Pancreas (tissue), 10 donors: ENCODE data around the gene STK11IP. TPM values are rescaled to one million over a fixed set of nuclear protein-coding genes. Genes with fewer than 3 reads are reported as not detected.

Experiments
- ATAC-seq, 4 donors: fragments of 200-7000 bp; cut with Tn5 transposase; one replicate each; pipeline versions ENCODE4 v1.8.0 to v1.9.1; 2020; ENCODE audit warnings: mild to moderate bottlenecking in 4 of 4, moderate library complexity in 4 of 4
- DNase-seq, 6 donors: peaks; one replicate each; pipeline ENCODE4 v3.0.0-alpha.2; 2020
- FAIRE-seq: peaks from 2 replicates; lab custom pipeline; 2012; peaks lifted over from hg19 to GRCh38; lab: Jason Lieb, UNC
- H3K27ac ChIP-seq, 4 donors: fragments of 200-600 bp; sonication (generic); 1 replicate in 3 of 4; 2 replicates in 1 of 4; pipeline versions ENCODE4 v1.5.0 to v1.8.0; 2020
- H3K27me3 ChIP-seq, 4 donors: fragments of 200-600 bp; one replicate each; pipeline ENCODE4 v1.8.0; 2021
- H3K36me3 ChIP-seq, 3 donors: fragments of 200-600 bp; sonication (generic) in 1 of 3; one replicate each; pipeline versions ENCODE4 v1.5.0 to v1.8.0; 2020 to 2021
- H3K4me1 ChIP-seq, 3 donors: fragments of 200-600 bp; one replicate each; pipeline ENCODE4 v1.8.0; 2021
- H3K4me3 ChIP-seq, 4 donors: fragments of 200-600 bp; sonication (generic) in 2 of 4; one replicate each; pipeline versions ENCODE4 v1.5.0 to v1.8.0; 2020 to 2021
- H3K9me3 ChIP-seq, 4 donors: fragments of 200-600 bp; one replicate each; pipeline ENCODE4 v1.8.0; 2021
- WGBS, 2 donors: extraction: QIAGEN DNeasy Blood & Tissue Kit; methylation state at CpG; one replicate each; pipeline ENCODE4 v1.1.7; 2013; 5-methylcytosine and 5-hydroxymethylcytosine counted together
- intact Hi-C, 3 donors: fragments of 100-400 bp; cut with DNase I; formaldehyde crosslinking; loops; one replicate each; pipeline versions ENCODE4 v1.11.1 to v1.14.2; 2022
- microRNA-seq, 2 donors: library from miRNA; unstranded; fragments of <30 nt; microRNA quantifications; one replicate each; pipeline versions ENCODE4 to v1.1.0, GENCODE V29; 2019 to 2020
- polyA plus RNA-seq, 2 donors: library from polyadenylated mRNA; stranded (reverse); fragments of 200-250 nt; gene quantifications; one replicate each; pipeline ENCODE4 v1.2.3, GENCODE V29; 2013
- total RNA-seq, 6 donors: library from RNA; stranded (reverse); fragmentation: NEBNext Ultra II Directional in 4 of 6; extraction: Animal tissue kit (Norgen Biotek cat#: 25700) in 4 of 6; gene quantifications; one replicate each; pipeline versions ENCODE4 v1.2.1 to v1.2.4, GENCODE V29; 2021 to 2023
- TF ChIP-seq, protein P1 (sequence below), 4 donors: fragments of 200-600 bp; sonication (generic) in 3 of 4; IDR thresholded peaks; one replicate each; pipeline versions ENCODE4 v1.5.0 to v1.8.0; 2021; ENCODE audit warnings: antibody characterized with exemption in 4 of 4
- donor health status: healthy with polysubstance abuse.
- donor health status: DM: no; HTN: no; CAD: no; lungs with moderate emphysema.
- donor health status: DM: no; HTN: no; CAD: no.
- donor health status: control.
- donor health status: control.
- donor health status: Bipolar disorder and iron deficiency.
- donor health status: DM: yes; HTN: yes; CAD: no.
- donor health status: DM: no; HTN: no; CAD: no.
- donor health status: DM: no; HTN: no; CAD: no.
- donor health status: DM: yes; HTN: yes; CAD: no.

The STK11IP gene
- total and polyA plus RNA-seq, 8 donors, result 9.0 to 43.8 (median 13.7) TPM

DNA sequence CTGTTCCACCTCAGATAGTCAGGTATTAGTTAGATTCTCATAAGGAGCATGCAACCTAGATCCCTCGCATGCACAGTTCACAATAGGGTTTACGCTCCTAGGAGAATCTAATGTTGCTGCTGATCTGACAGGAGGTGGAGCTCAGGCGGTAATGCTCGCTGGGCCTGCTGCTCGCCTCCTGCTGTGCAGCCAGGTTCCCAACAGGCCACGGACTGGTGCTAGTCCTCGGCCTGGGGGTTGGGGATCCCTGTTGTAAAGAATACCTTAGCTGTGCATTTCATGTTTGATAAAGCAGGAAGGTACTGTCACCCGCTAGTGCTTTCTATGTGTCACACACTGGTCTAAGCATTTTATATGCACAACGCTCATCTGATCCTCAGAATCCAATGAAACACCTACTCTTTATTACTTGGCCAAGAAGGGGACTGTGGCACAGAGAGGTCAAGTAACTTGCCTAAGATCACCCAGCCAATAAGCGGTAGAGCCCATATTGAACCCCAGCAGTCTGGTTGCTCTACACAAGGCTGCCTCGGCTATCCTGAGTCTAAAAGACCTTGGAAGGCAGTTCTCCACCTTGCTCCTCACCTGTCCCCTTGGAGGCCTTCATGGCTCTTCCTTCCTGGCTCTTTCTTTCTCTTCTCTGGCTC, 65.6 kb downstream of the STK11IP start:
- H3K9me3 ChIP-seq, result no peaks in the 10 kb centered on the region
- intact Hi-C loops, result no loop called here
- H3K4me3 ChIP-seq, result no peak overlapping the region
- ATAC-seq (no peak), DNase-seq (no peak), FAIRE-seq (no peak)
- no peaks in the 10 kb centered on the region for H3K27me3 ChIP-seq
- H3K36me3 ChIP-seq, result no peaks in the 10 kb centered on the region
- WGBS, 2 donors, result 67 to 75% methylated on average over 11 of the region's 11 CpGs
- H3K4me1 ChIP-seq, result no peaks in the 10 kb centered on the region
- no peak overlapping the region for H3K27ac ChIP-seq
- TF ChIP-seq, protein P1, sequence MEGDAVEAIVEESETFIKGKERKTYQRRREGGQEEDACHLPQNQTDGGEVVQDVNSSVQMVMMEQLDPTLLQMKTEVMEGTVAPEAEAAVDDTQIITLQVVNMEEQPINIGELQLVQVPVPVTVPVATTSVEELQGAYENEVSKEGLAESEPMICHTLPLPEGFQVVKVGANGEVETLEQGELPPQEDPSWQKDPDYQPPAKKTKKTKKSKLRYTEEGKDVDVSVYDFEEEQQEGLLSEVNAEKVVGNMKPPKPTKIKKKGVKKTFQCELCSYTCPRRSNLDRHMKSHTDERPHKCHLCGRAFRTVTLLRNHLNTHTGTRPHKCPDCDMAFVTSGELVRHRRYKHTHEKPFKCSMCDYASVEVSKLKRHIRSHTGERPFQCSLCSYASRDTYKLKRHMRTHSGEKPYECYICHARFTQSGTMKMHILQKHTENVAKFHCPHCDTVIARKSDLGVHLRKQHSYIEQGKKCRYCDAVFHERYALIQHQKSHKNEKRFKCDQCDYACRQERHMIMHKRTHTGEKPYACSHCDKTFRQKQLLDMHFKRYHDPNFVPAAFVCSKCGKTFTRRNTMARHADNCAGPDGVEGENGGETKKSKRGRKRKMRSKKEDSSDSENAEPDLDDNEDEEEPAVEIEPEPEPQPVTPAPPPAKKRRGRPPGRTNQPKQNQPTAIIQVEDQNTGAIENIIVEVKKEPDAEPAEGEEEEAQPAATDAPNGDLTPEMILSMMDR (IDR thresholded peaks at IDR 0.05), result no peak

DNA sequence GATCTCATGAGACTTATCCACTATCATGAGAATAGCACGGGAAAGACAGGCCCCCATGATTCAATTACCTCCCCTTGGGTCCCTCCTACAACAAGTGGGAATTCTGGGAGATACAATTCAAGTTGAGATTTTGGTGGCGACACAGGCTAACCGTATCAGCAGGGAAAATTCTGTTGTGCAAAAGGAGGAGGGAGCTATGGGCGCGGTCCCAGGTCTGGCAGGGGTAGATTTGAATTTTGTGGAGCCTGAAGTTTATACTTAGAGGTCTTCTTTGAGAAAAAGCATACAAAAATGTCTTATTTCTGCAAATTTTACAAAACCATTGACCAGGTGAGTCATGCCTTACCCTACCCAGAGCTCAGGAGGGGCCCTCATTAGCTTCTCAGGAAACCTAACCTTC, 66.4 kb downstream of the STK11IP start:
- Histone ChIP-seq H3K4me3 (no peak overlapping the region), H3K27ac (no peak overlapping the region), H3K9me3 (no peaks in the 10 kb centered on the region), H3K4me1 (no peaks in the 10 kb centered on the region), H3K27me3 (no peaks in the 10 kb centered on the region), H3K36me3 (no peaks in the 10 kb centered on the region)
- intact Hi-C loops, result no loop called here
- no peak for ATAC-seq
- 93 to 94% methylated on average over 5 of the region's 5 CpGs for WGBS, 2 donors
- no peak for FAIRE-seq
- TF ChIP-seq, protein P1 (IDR thresholded peaks at IDR 0.05), result no peak
- no peak for DNase-seq

DNA sequence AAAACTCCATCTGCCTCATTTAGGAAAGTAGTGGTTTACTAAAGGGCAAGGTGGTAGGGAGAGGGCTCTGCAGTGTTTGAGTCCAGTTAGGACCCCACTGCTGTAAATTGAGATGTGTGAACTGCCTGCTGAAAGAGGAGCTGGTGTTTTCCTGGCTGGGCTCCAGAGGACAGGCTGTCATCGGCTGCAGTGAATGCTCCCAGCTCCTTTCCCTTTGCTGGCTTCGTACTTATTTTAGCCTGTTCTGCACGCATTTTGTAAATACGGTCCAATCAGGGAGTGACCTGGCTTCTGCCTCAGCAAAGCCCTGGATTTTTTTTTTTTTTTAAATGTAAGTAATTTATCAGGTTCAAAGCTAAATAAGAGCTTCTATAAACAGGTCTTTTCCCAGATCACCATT, 67.3 kb downstream of the STK11IP start:
- H3K36me3 ChIP-seq, result no peaks in the 10 kb centered on the region
- H3K4me1 ChIP-seq, result no peaks in the 10 kb centered on the region
- H3K4me3 ChIP-seq, result no peak overlapping the region
- ATAC-seq, result no peak
- WGBS, 2 donors, result 34 to 48% methylated on average over 4 of the region's 4 CpGs
- no peaks in the 10 kb centered on the region for H3K27me3 ChIP-seq
- TF ChIP-seq, protein P1 (IDR thresholded peaks at IDR 0.05), result no peak
- intact Hi-C loops, result no loop called here
- no peak overlapping the region for H3K27ac ChIP-seq
- DNase-seq, result no peak
- no peaks in the 10 kb centered on the region for H3K9me3 ChIP-seq
- no peak for FAIRE-seq

DNA sequence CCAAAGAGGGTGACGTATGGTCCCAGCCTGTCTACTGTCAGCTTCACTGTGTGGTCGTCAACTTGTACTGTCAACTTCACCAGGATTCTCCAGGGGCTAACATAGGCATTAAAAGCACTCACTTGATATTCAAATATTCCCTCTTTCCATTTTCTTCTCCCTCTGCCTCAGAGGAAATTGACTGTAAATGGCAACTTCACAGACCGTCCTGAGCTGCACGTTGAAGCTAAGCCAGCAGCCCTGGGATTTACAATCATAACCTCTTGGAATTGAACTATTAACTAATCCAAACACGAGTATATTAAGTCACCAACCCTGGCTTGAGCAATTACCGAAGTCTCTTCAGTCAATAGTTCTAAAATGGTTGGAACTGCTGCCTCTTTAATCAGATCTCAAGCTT, 68.3 kb downstream of the STK11IP start:
- H3K9me3 ChIP-seq, result no peaks in the 10 kb centered on the region
- no peaks in the 10 kb centered on the region for H3K4me1 ChIP-seq
- no peaks in the 10 kb centered on the region for H3K27me3 ChIP-seq
- FAIRE-seq (no peak), DNase-seq (no peak), ATAC-seq (no peak)
- no peaks in the 10 kb centered on the region for H3K36me3 ChIP-seq
- no peak overlapping the region for H3K4me3 ChIP-seq
- intact Hi-C loops, result no loop called here
- TF ChIP-seq, protein P1 (IDR thresholded peaks at IDR 0.05), result no peak
- H3K27ac ChIP-seq, result no peak overlapping the region
- 70 to 72% methylated on average over 6 of the region's 6 CpGs for WGBS, 2 donors

Small RNA genes lying within 50 kb of the gene (microRNA-seq; reads per million reads assigned to microRNA genes)
- gene MIR3132, result 0 reads per million in 2 donors

Other genes with a start within 250 kb of the STK11IP start
- 10 to 100 TPM; 21.0 to 32.8 (median 25.1) TPM for gene DNPEP, start 209.9 kb upstream of the STK11IP start, total RNA-seq
- gene DNPEP, start 209.9 kb upstream of the STK11IP start, polyA plus RNA-seq, result 10 to 100 TPM; 54.6 to 89.4 TPM
- 1 to 10 TPM in 5 of 6 donors, under 1 TPM in 1; 0.75 to 6.1 (median 1.9) TPM for gene DES, start 179.5 kb upstream of the STK11IP start, total RNA-seq
- gene DES, start 179.5 kb upstream of the STK11IP start, polyA plus RNA-seq, result 100 to 1,000 TPM in 1 of 2 donors, 10 to 100 TPM in 1; 12.6 to 101 TPM
- gene SPEG, start 163.0 kb upstream of the STK11IP start, total RNA-seq, result 1 to 10 TPM; 2.6 to 4.9 (median 3.6) TPM
- gene SPEG, start 163.0 kb upstream of the STK11IP start, polyA plus RNA-seq, result 10 to 100 TPM; 21.9 to 33.3 TPM
- 10 to 100 TPM; 24.4 to 40.6 (median 33.6) TPM for gene GMPPA, start 99.0 kb upstream of the STK11IP start, total RNA-seq
- 10 to 100 TPM; 88.7 to 90.8 TPM for gene GMPPA, start 99.0 kb upstream of the STK11IP start, polyA plus RNA-seq
- gene ASIC4, start 83.4 kb upstream of the STK11IP start, total RNA-seq, result under 1 TPM in 2 of 6 donors, not detected in 4; 0.04 to 0.09 TPM
- under 1 TPM; 0.27 to 0.38 TPM for gene ASIC4, start 83.4 kb upstream of the STK11IP start, polyA plus RNA-seq
- gene CHPF, start 54.0 kb upstream of the STK11IP start, total RNA-seq, result 100 to 1,000 TPM in 1 of 6 donors, 10 to 100 TPM in 5; 55.1 to 105 (median 68.5) TPM
- gene CHPF, start 54.0 kb upstream of the STK11IP start, polyA plus RNA-seq, result 10 to 100 TPM; 63.4 to 83.3 TPM
- 1 to 10 TPM; 2.6 to 7.1 (median 5.1) TPM for gene TMEM198, start 53.8 kb upstream of the STK11IP start, total RNA-seq
- 10 to 100 TPM in 1 of 2 donors, 1 to 10 TPM in 1; 9.0 to 13.3 TPM for gene TMEM198, start 53.8 kb upstream of the STK11IP start, polyA plus RNA-seq
- 10 to 100 TPM; 54.7 to 94.5 (median 68.2) TPM for gene OBSL1, start 26.3 kb upstream of the STK11IP start, total RNA-seq
- 100 to 1,000 TPM; 270 to 332 TPM for gene OBSL1, start 26.3 kb upstream of the STK11IP start, polyA plus RNA-seq
- 1 to 10 TPM in 5 of 6 donors, under 1 TPM in 1; 0.94 to 8.9 (median 3.9) TPM for gene INHA, start 25.5 kb upstream of the STK11IP start, total RNA-seq
- 1 to 10 TPM; 3.5 to 4.1 TPM for gene INHA, start 25.5 kb upstream of the STK11IP start, polyA plus RNA-seq
- gene SLC4A3, start 29.8 kb downstream of the STK11IP start, total RNA-seq, result 1 to 10 TPM; 1.4 to 6.1 (median 2.4) TPM
- gene SLC4A3, start 29.8 kb downstream of the STK11IP start, polyA plus RNA-seq, result 10 to 100 TPM in 1 of 2 donors, 1 to 10 TPM in 1; 9.9 to 10.2 TPM